Activated CD4-positive, alpha-beta T cell treated with anti-CD3 and anti-CD28 coated beads for 1 hour (primary cell): Measurements from ENCODE around the gene MST1R.
A peak's percentile ranks its signal among the peaks of the same experiment; 100 is the strongest.

Source experiments
- DNase-seq: peaks from one replicate; pipeline ENCODE4 v3.0.0-alpha.2; 2020

MST1R gene

DNA sequence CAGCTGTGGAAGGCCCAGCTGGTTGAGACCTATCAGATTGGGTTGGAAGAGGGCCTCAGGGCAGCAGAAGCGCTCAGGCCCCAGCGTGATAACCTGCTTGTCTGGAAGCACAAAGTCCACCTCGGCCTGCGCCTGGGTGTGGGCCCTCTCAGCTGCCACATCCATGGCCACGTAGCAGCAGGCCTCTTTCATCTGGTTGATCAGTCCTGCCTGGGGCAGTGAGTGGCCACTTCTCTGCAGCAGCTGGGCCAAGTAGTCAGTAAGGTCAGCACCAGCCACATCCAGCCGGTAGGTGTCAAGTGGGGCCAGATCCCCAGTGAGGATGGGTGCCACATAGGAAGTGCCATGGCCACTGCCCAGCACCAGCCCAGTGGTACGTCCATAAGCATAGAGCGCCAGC lies 30.1 kb downstream of the MST1R start:
- DNase-seq, result no peak

DNA sequence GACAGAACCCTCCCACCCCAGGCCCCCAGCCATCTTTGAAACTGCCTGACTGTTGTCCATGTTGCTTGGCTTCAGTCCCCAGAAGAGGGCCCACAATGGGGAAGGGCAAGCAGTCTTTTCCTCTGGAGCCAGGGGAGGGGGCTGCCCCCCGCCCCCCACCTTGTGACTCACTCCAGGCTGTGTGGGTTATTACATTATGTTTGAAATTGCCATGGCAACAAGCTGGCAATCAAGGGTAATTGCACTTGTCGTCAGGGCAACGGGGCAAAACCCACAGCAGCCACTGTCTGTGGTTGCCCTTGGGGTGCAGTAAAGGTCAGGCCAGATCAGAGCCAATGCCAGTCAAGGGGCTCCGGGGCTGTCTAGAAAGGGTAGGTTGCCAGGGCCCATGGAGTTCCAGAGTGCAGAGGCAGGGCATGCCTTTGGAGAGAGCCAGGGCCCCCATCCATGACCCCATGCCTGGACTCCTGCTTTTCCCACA lies 30.8 kb downstream of the MST1R start:
- no peak for DNase-seq

DNA sequence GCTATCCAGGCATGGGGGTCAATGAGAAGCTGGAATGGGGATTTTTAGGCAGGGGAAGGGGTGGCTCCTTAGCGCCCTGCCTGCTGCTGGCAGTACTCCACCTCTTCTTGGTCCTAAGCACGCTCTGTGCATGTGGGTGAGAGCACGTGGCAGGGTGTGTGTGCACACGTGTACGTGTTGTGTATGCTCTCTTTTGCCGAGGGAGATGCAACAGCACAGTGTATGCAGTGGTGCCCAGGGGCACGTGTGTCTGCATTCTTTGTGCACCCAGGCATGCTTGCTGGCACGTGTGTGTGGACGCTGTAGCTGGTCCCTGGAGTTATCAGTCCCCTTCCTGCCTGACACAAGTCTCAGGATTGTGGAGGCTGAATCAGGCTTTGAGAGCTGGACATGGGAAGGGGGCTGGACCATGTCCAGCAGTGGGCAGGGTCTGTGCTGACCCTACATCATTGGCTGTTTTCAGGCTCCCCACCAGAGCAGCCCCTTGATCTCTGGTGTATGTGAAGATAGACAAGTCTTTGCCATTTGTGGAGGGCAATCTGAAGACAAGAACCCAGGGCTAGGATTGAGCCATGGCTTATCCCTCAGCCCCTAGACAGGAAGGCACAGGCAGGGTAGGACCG lies 32.0 kb downstream of the MST1R start:
- DNase-seq, result no peak

DNA sequence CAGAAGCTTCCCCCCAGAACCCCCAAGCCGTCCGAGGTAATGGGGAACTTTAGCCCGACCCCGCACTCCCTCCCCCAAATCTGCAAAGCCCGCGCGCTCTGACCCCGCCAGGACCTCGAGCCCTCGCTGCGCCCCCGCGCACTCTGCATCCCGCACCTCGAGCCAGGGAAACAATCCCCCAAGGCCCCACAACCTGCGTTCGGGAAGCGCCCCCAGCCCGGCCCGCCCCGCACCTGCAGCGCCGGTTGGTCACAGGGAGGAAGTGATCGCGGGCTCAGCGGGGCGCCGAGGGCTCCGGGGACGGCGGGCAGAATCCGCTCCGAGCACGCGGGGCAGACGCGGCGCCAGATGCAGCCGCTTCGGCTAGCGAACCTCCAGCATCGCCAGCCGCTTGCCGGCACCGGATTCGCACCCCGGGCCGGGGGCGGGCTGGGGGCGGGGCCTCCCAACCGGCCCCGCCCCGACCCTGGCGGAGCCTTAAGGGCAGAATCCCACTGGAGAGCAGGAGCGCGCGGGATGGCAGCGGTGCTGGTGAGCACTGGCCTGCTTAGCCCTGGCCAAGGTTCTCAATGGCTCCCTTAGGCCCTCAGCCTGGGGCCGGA lies 34.0 kb downstream of the MST1R start, which contains the start of gene CAMKV:
TSS of gene CAMKV (minus strand) at position 382 of the 602 bp plus-strand sequence. CDS start 7,518 bp downstream, outside the sequence.
- no peak for DNase-seq

DNA sequence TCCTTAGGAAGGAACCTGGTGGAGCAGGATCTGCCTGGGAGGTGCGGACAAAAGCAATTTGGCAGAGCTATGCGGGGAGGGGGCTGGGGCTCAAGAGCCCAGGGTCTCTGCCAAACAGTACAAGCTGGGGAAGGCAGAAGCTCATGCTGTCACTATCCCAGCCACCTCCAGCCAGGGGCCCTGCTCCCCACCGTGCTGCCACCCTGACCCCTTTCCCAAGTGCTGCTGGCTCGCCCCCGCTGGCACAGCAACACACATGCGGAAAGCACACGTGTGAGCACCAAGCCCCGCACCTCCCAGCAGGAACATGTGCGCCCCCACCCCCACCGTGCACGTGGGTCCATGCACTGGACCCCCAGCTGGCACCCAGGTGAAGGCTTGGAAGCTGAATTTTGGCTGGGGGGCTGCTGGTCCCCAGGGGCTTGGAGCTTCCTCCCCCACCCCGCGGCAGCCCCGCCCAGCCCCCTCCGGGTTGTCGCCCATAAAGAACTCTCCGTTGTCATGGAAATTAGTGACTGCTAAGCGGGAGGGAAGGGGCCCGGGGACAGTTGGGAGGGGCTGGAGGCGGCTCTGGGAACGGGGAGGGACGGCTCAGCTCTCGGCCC lies 34.7 kb downstream of the MST1R start:
- DNase-seq, result no peak

DNA sequence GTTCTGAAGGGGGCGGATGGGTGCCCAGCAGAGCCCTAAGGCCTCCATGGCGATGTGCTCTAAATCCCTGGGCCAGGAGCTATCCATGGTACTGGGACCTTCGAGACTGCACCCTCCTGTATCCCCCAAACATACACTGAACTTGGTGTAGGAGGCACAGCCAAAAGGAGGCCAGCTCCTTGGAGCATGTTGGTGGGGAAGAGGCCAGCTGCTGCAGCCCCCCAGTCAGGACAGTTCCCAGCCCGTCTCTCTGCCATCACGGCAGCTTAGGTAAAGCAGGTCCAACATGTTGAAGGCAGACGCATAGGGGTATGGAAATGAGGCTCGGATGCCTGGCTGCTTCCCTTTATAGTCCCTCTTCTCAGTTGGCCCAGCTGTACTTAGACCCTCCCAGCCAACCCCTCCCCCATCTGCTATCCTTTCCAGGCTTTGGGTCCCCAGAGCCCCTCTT lies 35.8 kb downstream of the MST1R start:
- no peak for DNase-seq

DNA sequence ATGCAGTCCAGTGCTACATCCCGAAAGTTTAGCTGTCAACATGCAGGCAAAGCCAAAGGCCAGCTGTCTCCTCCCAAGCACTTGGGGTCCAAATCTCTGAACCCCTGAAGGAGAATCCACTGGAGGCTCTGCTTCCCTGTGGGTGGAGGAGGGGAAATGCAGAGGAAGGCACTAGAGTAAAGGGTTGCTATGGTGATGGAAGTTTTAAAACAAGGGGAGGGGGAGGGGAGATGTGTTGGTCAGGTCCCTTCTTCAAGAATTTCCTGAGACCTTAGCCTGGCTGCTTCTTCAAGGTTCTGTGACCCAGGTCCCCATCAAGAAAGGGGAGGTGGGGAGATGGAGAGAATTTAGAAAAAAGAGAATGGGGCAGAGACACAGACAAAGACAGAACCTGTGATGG lies 36.3 kb downstream of the MST1R start:
- no peak for DNase-seq

DNA sequence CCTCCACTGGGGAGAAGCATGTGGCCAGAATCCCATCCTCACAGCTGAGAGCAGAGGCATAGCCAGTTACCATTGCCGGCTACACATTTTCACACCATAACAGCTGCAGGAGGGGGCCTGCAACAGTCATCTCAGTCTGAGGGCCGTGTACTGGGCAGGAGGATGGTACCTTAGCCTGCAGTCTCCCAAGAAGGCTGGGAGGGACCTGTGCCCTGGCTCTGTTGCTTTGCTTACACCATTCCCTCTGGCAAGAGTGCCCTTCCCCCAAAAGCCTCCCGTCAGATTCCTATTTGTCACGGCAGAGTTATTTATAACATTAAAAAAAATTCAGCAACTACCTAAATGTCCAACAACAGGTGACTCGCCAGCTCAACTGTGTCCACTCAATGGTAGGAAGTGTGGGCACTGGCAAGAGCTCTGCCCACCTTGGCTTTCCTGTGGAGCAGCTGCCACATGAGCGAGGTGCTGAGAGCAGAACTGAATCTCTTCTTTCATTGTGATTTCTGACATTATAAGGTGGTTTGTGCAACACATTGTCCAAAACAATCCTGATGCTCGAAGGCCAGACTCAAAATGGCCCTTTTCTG lies 38.4 kb downstream of the MST1R start:
- no peak for DNase-seq

DNA sequence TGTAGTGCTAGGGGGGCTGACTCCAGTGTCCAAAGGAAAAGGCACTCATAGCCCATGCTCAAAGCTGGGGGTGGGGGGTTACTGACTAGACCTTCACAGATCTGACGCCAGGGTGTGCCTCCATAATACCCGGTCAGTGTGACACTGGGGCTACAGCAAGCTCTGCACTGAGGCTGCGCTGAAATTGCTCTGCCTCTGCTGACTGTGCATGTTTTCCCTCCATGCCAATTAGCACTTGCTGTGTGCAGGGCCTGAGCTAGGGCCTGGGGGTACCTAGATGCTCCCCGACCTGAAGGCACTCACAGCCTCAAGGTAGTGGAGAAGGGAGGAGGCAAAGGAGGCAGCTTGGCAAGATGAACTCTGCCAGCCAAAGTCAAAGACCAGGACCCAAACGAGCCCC lies 39.2 kb downstream of the MST1R start:
- no peak for DNase-seq

DNA sequence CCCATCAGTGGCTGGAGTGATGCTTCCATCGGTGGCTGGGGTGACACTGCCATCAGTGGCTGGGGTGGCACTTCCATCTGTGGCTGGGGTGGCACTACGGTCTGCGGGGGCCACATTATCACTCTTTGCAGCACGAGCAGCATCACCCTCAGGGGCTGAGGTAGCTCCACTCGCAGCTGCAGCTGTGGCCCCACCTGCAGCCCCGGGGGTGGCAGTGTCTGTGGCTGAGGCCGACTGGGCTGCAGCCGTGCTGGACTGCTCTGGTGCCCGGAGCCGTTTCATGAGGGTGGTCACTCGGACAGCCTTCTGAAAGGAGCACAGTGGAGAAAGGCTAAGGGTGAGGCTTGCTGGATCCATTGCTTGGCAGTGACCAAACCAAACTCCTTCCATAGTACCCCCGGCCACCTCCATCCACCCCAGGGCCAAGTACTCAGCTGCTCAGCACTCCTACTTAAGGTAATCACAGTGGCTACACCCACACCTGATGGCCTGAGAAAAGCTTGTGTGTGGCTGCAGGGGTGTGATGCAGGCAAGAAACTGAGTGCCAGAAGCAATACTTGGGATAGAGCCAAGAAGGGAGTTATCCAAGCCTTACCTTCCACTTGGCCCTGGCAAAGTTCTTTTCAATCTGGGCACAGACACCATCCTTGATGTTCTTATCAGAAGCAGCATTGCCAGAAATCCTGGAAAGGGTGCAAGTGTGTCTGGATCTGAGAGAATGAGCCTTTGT lies 43.9 kb downstream of the MST1R start:
- DNase-seq, result no peak

DNA sequence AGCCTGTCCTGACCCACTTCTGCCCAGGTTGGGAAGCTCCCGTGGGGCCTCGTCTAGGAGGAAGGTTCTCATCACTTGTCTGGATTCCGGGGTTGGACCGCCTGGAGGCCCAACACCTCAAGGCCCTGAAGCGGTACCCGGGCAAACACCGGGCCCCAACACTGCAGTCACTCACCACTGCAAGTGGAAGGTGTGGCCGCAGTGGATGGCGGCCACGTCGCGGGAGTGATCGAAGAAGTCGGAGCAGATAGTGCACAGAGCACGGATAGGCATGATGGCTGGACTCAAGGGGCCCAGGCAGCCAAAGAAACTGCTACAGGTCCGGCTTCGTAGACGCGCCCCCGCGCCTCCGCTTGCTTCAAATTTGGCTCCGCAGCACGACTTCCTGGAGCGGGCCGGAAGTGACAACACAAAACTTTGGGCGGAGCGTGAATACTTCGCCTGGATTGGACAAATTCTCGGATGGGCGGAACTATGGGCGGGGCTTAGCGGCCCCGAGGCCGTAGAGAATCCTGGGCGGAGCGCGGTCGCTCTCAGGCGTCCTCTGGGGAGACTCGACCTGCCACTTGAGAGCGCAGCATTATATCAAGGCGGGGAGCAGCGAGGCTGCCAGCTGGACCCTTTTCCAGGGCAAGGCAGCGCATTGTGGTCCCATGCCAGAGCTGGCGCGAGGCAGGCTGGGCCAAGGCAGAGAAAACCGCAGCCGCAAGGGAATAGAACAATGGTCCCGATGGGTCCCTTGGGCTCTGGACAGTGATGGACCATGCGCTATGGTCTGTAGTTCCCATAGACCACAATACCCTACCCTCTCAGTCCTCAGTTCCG lies 47.3 kb downstream of the MST1R start, which contains the start of gene TRAIP:
TSS of gene TRAIP (minus strand) at position 384 of the 825 bp plus-strand sequence. CDS start at position 273, 111 bp downstream.
- peak; percentile 91 for DNase-seq

DNA sequence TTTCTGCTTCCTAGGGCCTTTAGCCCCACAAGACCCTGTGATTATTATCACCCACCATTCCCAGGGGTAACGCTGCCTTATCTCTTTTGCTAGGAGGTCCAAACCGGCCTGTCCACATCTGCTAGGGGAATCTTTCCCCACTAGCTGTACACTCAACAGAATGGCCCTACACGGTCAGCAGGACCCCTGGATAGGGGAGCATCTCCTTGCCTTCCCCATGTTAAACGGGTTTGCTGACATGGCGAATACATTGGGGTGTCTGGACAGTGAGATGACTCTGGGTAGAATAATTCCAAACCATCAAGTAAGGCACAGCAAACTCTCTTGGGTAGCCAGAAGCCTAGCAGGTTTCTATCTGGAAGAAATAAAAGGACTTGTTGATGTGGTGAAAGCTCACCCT lies 48.0 kb downstream of the MST1R start:
- no peak for DNase-seq

DNA sequence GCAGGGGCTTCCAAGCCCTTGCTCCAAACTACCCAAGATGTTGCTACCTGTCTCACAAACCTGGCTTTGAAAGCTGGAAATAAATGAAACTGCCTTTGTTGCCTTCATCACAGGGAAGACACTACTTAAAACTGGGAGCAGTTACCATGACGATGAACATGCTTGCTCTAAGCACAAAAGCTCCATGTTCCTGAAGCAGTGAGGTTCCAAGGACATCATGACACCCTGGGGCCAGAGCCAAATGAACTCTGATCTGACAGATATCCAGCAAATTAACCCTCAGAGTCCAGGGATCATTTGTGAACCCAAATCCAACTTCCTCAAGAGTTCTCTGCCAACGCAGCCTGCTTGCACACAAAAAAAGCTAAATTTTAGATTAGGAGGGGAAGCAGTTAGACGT lies 58.0 kb downstream of the MST1R start:
- DNase-seq, result no peak

DNA sequence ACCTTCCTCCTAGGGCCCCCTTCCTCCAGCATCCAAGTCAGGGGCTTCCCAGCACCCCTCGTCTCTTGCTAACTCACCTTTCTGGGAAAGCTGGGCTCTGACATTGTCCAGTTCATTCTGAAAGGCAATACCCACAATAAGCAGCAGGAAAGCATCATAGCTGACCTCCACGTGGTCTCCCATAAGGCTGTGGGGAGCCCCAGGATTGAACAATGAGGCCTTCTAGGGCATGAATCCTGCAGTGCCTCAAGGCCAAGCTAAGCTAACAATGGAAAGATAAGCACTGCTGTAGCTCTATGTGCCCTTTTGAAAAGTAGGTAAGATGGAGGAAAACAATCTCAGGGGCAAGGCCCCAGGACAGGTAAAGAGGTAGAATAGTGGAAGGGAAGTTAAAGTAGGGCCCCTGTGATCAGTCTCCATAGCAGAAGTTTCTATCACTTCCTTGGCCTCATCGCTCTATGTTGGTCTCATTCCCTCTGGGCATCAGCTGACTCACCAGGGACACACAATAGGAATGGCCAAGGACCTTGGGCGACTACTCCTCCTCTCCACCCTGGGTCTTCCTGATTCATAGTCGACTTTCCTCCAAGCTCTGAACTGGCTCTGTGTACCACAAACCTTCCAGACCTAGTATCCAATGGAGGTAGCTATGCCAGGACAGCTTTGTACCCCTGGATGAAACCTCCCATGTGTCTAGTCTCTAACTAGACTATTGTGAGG lies 59.0 kb downstream of the MST1R start:
- DNase-seq, result no peak

DNA sequence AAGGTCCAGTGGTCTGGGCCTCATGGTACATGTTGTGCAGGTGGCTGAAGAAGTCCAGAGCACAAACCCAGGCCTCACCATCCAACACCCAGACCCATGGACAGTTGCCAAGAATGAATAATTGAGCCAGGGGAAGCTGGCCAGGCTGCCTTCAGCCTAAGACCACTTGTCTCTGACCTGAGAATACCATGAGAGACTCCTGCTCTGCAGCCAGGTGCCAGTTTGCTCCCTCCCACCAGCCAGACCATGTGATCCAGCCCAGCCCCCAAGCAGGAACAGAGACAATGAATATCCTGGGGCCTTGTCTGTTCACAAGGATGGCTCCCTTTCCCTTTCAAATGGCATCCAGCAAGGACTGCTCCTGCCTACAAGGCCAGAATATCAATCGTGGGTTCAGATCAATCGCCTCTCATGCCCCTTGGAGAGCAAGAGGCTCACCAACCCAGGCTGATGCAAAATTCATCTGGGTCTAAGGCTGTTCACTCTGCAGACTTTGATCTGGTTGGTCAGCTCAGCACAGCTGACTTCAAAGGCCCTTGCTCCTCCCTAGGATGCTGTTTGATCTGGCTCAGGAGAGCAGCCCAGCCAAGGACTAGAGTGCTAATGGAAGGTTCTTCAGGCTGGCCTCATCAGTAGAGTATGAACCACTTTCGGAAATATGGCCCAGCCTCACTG lies 60.7 kb downstream of the MST1R start:
- DNase-seq, result no peak

DNA sequence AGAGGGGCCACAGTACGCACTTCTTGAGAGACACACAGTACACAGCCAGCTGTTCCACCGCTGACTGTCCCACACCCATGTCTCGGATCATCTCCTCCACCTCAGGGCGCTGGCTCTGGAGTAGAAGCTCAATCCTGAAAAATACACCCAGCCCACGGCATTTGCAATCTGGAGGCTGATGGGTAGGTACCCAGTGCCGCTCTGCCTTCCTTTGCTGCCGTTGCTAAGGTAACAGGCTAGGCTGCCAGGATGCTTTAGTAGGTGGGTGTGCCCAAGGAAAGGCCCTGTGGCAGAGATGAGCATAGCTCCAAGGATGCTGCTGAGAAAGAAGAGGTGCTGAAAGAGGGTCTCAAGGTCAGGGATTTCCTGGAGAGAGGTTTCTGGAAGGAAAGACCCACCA lies 61.9 kb downstream of the MST1R start:
- no peak for DNase-seq

DNA sequence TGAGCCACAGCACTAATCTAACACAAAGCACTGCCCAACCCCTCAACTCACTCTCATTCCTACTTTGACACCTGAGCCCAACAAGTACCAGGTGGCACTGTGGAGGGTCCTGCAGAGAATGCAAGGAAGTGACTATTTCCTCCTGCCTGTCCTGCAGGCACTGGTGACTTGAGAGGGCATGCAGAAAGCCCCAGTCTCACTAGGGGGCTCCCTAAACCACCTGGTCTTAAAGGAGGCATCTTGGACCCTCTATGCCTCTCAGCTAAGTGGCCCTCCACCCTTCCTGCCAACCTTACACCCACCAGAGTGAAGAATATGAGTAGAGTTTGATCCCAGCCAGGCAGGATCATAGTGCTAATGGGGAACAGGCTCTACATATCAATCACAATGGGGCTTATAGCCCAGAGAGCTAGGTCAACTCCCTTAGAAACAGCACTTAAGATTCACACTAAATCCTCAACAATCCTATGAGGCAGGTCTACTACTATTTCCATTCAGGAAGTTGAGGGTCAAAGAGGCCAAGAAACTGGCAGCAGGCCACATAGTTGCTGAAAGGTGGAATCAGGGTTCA lies 62.5 kb downstream of the MST1R start:
- no peak for DNase-seq

DNA sequence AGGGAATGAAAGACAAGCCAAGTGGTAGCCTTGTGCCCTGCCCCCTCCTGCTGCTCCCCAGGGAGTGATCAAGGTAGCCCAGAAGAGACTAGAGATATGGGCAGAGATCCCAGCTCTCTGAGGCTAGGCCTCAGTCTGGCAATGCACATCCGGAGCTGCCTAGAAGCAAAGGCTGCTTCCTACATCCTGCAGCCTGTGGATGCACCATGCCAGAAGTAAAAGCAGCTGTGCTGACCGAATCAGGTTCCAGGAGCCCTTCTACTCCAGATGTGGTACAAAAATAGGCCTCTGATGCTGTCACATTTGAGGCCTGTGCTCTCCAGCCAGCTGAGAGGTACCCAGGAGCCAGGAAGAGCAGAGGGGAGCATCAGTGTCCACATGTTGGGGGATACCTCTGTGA lies 63.3 kb downstream of the MST1R start:
- no peak for DNase-seq

DNA sequence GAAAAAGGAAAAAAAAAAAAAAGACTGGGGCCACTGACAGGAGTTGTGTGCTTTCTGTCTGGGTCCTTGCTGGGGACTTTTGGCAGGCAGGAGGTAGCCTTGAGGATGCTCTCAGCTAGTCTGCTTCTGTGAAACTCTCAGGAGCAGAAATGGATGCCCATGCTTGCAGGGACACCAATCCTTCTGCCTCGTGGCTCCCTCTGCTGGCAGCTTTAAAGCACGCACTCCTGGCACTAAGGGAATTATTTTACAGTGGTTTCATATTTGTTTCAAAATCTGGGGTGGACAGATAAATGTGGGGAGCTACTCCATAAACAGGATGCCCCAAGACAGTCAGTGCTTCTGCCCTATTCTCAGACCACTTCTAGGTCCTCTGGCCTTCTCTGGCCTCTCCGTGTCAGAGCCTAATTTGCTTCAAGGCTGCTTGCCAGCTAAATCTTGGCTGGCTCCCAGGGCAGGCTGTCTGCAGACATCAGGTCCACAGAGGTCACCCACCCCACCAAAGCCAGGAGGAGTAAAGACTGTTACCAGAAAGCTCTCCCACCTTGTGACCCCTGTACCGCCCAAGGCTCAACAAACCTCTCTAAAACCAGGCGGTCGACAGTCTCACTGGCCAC lies 64.4 kb downstream of the MST1R start:
- peak; percentile 70 for DNase-seq
